ENCODE measurements around the gene INF2. TPM values are rescaled to one million over a fixed set of nuclear protein-coding genes. Genes with fewer than 3 reads are reported as not detected.

Gene INF2
- total and polyA plus RNA-seq, 2 donors (not counting 3 experiments of a cell fraction or from before 2014, with no cell fraction given), result 55.3 to 124 TPM

GRCh38 chr14:104650981-104651875, 38.2 kb upstream of the INF2 start:
- Histone ChIP-seq H3K9me1 (replicated peaks; ENCODE audit: control insufficient read depth, extremely low read depth, insufficient read depth, low read length) (no peaks in the 10 kb centered on the region), H3K4me2 (ENCODE audit: insufficient read depth, low read length) (no peak overlapping the region), H3K27ac (ENCODE audit: insufficient read depth, low read depth, low read length) (no peak overlapping the region), H2AFZ (ENCODE audit: low read depth, low read length) (no peak overlapping the region), H4K20me1 (replicated peaks; ENCODE audit: control insufficient read depth, extremely low read depth, insufficient read depth, low read length) (no peaks in the 10 kb centered on the region), H3K4me3 (replicated peaks in 1 of 3; ENCODE audit: insufficient read depth in 1 of 3, low read depth in 1 of 3, low read length in 3 of 3) (no peak overlapping the region), H3K4me1 (ENCODE audit: control insufficient read depth, extremely low read depth, insufficient read depth, low read length) (peaks cover 3% of the 10 kb centered on the region), H3K36me3 (ENCODE audit: control insufficient read depth in 2 of 2, extremely low read depth in 1 of 2, insufficient read depth in 2 of 2, low read length in 2 of 2) (no peaks in the 10 kb centered on the region), H3K79me2 (ENCODE audit: control insufficient read depth, insufficient read depth, low read length) (no peaks in the 10 kb centered on the region), H3K9me3 (replicated peaks; ENCODE audit: control insufficient read depth, insufficient read depth, low read length) (no peaks in the 10 kb centered on the region), H3K27me3 (ENCODE audit: control insufficient read depth in 2 of 2, insufficient read depth in 2 of 2, low read length in 2 of 2) (peaks cover 0 to 6% of the 10 kb centered on the region in 2 experiments), H3K9ac (replicated peaks; ENCODE audit: extremely low read depth, insufficient read depth, low read length) (no peak overlapping the region)
- intact Hi-C loops (cut with micrococcal nuclease), result loop anchor here (1.0 kb wide), 3 partner anchors 30 to 57 kb away; no protein-coding TSS in a partner anchor
- ChIA-PET CTCF (interaction anchor here (0.6 to 1.4 kb wide), 6 partner anchors 22 to 74 kb away, joined by 3 to 13 read pairs (median 3); no protein-coding TSS in a partner anchor), POLR2A (no interaction called here)
- no TSS peak for BruUV-seq (replicated peaks)
- no peak for FAIRE-seq
- dilution Hi-C loops (cut with MboI; ENCODE audit: extremely low pct_ligation_motif_present, low sequenced_read_pairs), result no loop called here
- TF ChIP-seq CTCF (IDR thresholded peaks at IDR 0.05; ENCODE audit: extremely low read depth in 1 of 2, insufficient read depth in 1 of 2, low read depth in 1 of 2, low read length in 2 of 2) (no peak), GATA2 (IDR thresholded peaks at IDR 0.05; ENCODE audit: insufficient read depth, insufficient read length, low read depth, low read length) (no peak), POLR2AphosphoS5 (IDR thresholded peaks at IDR 0.05; ENCODE audit: insufficient read depth, low read depth, low read length) (no peak), EZH2 (IDR thresholded peaks at IDR 0.05; ENCODE audit: borderline replicate concordance, low read depth, low read length, severe bottlenecking) (no peak), JUN (IDR thresholded peaks at IDR 0.05; ENCODE audit: borderline replicate concordance, insufficient read depth, insufficient read length, low read depth) (no peak)
- no peak for DNase-seq (ENCODE audit: low read depth, low spot score)

All from endothelial cell of umbilical vein (primary cell).